Breast epithelium (tissue), 3 donors: ENCODE results near the gene OSCP1.

Experiments
- CTCF ChIP-seq, 3 donors: fragments of 450-650 bp; IDR thresholded peaks; one replicate each; pipeline ENCODE4 v1.5.1; 2016 to 2017; ENCODE audit warnings: antibody characterized with exemption in 3 of 3, mild to moderate bottlenecking in 3 of 3, moderate library complexity in 3 of 3
- POLR2A ChIP-seq: fragments of 450-650 bp; IDR thresholded peaks from one replicate; pipeline ENCODE4 v1.6.1; 2016; ENCODE audit warnings: antibody characterized with exemption, mild to moderate bottlenecking, moderate library complexity

DNA sequence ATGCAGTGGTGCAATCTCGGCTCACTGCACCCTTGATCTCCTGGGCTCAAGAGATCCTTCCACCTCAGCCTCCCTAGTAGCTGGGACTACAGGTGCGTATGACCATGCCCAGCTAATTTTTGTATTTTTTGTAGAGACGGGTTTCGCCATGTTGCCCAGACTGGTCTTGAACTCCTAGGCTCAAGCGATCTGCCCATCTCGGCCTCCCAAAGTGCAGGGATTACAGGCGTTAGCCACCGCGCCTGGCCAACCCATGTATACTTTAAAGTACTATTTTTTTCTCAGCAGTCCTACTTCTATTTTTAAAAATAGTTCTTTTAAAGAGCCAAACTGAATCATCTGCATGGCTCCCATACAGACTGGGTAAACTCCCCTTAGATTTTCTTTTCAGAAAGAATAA lies 68.0 kb downstream of the OSCP1 start:
- TF ChIP-seq POLR2A (no peak), CTCF (IDR thresholded peaks at IDR 0.05) (no peak)
